ENCODE data around the gene COQ3.

The COQ3 gene

DNA sequence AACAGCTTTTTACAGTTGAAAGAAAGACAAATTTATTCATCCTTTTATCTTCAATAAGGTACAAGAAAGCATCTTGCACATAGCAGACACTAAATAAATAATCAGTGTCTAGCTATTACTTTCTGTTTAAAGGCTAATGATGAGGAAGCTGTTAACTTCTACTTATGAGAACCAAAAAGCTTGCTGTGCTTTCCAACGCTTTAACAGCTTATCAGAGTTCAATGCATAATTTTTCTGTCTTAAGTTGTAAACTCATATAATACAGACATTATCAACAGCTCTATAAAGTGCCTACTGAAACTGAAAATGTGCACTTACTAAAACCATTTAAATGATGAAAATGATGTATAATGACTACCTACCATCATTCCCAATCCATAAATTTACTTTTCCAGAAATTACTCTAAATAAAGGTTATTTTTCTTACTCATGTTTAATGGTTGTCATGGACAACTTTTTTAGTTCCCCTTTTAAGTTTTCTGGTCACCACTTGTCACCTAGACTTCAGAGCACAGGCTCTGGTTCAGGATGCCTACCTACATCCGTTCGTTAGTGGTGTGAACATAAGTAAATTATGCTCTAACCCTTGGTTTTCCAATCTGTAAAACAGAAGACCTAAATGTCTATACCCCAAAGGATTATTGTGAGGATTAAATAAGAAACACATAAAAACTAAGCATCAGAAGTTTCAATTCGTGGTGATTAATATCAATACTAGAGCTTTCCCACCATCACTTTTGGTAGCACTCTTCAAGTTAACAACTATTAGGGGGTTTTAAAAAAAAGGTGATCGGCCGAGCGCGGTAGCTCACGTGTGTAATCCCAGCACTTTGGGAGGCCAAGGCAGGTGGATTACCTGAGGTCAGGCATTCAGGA is 23.1 kb upstream of the COQ3 start:
- H3K4me3 ChIP-seq (ENCODE audit: low read length) = no peak overlapping the region
- H3K27me3 ChIP-seq (ENCODE audit: control insufficient read depth, insufficient read depth, low read length) = no peaks in the 10 kb centered on the region
- peaks cover 34% of the 10 kb centered on the region for H3K36me3 ChIP-seq (ENCODE audit: control insufficient read depth, low read depth, low read length)
- H3K9me3 ChIP-seq (ENCODE audit: control insufficient read depth, low read depth, low read length) = no peaks in the 10 kb centered on the region
- no peak overlapping the region for H3K9ac ChIP-seq (ENCODE audit: low read length)
- no peaks in the 10 kb centered on the region for H3K4me1 ChIP-seq (ENCODE audit: control insufficient read depth, low read depth, low read length)
- H3K27ac ChIP-seq (ENCODE audit: low read length) = no peak overlapping the region

- Histone ChIP-seq H3K27ac (ENCODE audit: low read length) (no peak overlapping the region), H3K4me3 (ENCODE audit: low read length) (no peak overlapping the region), H3K9ac (ENCODE audit: low read length) (no peak overlapping the region), H3K27me3 (ENCODE audit: control insufficient read depth, insufficient read depth, low read length) (no peaks in the 10 kb centered on the region), H3K36me3 (ENCODE audit: control insufficient read depth, low read depth, low read length) (peaks cover 40% of the 10 kb centered on the region), H3K4me1 (ENCODE audit: control insufficient read depth, low read depth, low read length) (no peaks in the 10 kb centered on the region), H3K9me3 (ENCODE audit: control insufficient read depth, low read depth, low read length) (no peaks in the 10 kb centered on the region)
These were observed 22.2 kb upstream of the COQ3 start for GRCh38 chr6:99416226-99416625.

GRCh38 chr6:99415446-99415845 is 21.5 kb upstream of the COQ3 start:
- Histone ChIP-seq H3K4me1 (ENCODE audit: control insufficient read depth, low read depth, low read length) (no peaks in the 10 kb centered on the region), H3K9ac (ENCODE audit: low read length) (no peak overlapping the region), H3K9me3 (ENCODE audit: control insufficient read depth, low read depth, low read length) (no peaks in the 10 kb centered on the region), H3K27ac (ENCODE audit: low read length) (no peak overlapping the region), H3K27me3 (ENCODE audit: control insufficient read depth, insufficient read depth, low read length) (no peaks in the 10 kb centered on the region), H3K36me3 (ENCODE audit: control insufficient read depth, low read depth, low read length) (peaks cover 45% of the 10 kb centered on the region), H3K4me3 (ENCODE audit: low read length) (no peak overlapping the region)

DNA sequence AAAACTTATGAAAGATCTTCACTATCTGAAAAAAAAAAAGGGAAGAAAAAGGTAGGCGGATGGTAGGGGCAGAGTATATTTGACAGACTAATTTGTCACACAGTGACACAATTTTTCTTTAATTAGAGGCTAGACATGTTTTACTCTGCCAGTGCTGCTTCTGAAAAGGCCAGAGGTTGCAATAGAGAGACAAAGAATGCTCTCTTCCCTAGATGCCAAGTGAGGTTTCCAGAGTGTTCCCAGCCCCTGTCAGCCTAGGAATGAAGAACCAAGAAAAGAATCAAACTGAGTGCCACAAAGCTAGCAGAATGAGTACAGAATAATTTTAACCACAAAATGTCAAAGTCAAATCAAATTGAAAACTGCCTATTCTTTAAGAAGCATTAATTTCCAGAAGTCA is 18.1 kb upstream of the COQ3 start:
- Histone ChIP-seq H3K9ac (ENCODE audit: low read length) (no peak overlapping the region), H3K4me1 (ENCODE audit: control insufficient read depth, low read depth, low read length) (no peaks in the 10 kb centered on the region), H3K9me3 (ENCODE audit: control insufficient read depth, low read depth, low read length) (no peaks in the 10 kb centered on the region), H3K27ac (ENCODE audit: low read length) (no peak overlapping the region), H3K36me3 (ENCODE audit: control insufficient read depth, low read depth, low read length) (peaks cover 76% of the 10 kb centered on the region), H3K4me3 (ENCODE audit: low read length) (no peak overlapping the region), H3K27me3 (ENCODE audit: control insufficient read depth, insufficient read depth, low read length) (no peaks in the 10 kb centered on the region)

GRCh38 chr6:99409672-99410071 is 15.7 kb upstream of the COQ3 start:
- Histone ChIP-seq H3K4me1 (ENCODE audit: control insufficient read depth, low read depth, low read length) (no peaks in the 10 kb centered on the region), H3K27me3 (ENCODE audit: control insufficient read depth, insufficient read depth, low read length) (no peaks in the 10 kb centered on the region), H3K4me3 (ENCODE audit: low read length) (no peak overlapping the region), H3K9me3 (ENCODE audit: control insufficient read depth, low read depth, low read length) (no peaks in the 10 kb centered on the region), H3K9ac (ENCODE audit: low read length) (no peak overlapping the region), H3K27ac (ENCODE audit: low read length) (no peak overlapping the region), H3K36me3 (ENCODE audit: control insufficient read depth, low read depth, low read length) (peaks cover 89% of the 10 kb centered on the region)

DNA sequence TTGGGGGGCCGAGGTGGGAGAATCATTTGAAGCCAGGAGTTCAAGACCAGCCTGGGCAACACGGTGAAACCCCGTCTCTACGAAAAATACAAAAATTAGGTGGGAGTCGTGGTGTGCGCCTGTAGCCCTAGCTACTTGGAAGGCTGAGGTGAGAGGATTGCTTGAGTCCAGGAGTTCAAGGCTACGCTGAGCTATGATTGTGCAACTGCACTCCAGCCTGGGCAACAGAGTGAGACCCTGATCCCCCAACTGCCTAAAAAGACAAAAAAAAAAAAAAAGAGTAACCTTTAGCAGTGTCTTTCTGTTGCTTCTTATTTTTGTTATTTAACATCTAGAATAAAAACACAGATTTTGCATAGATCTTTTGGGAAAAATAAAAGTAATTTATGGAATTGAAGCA is 13.1 kb upstream of the COQ3 start:
- H3K4me1 ChIP-seq (ENCODE audit: control insufficient read depth, low read depth, low read length) = no peaks in the 10 kb centered on the region
- no peak overlapping the region for H3K9ac ChIP-seq (ENCODE audit: low read length)
- H3K9me3 ChIP-seq (ENCODE audit: control insufficient read depth, low read depth, low read length) = no peaks in the 10 kb centered on the region
- no peaks in the 10 kb centered on the region for H3K27me3 ChIP-seq (ENCODE audit: control insufficient read depth, insufficient read depth, low read length)
- H3K36me3 ChIP-seq (ENCODE audit: control insufficient read depth, low read depth, low read length) = peaks cover 97% of the 10 kb centered on the region
- H3K27ac ChIP-seq (ENCODE audit: low read length) = no peak overlapping the region
- no peak overlapping the region for H3K4me3 ChIP-seq (ENCODE audit: low read length)

GRCh38 chr6:99402448-99402847 is 8.5 kb upstream of the COQ3 start:
- Histone ChIP-seq H3K36me3 (ENCODE audit: control insufficient read depth, low read depth, low read length) (peaks cover 91% of the 10 kb centered on the region), H3K27me3 (ENCODE audit: control insufficient read depth, insufficient read depth, low read length) (no peaks in the 10 kb centered on the region), H3K27ac (ENCODE audit: low read length) (no peak overlapping the region), H3K9ac (ENCODE audit: low read length) (no peak overlapping the region), H3K9me3 (ENCODE audit: control insufficient read depth, low read depth, low read length) (no peaks in the 10 kb centered on the region), H3K4me1 (ENCODE audit: control insufficient read depth, low read depth, low read length) (no peaks in the 10 kb centered on the region), H3K4me3 (ENCODE audit: low read length) (no peak overlapping the region)

DNA sequence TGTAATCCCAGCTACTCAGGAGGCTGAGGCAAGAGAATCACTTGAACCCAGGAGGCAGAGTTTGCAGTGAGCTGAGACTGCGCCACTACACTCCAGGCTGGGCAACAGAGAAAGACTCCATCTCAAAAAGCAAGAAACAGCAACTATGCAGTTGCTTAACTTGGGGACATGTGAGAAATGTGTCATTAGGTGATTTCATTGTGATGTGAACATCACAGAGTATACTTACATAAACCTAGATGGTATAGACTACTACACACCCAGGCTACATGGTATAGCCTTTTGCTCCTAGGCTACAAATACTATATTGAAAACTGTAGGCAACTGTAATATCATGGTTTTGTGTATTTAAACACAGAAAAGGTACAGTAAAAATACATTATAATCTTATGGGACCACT is 3.3 kb upstream of the COQ3 start:
- Histone ChIP-seq H3K36me3 (ENCODE audit: control insufficient read depth, low read depth, low read length) (peaks cover 39% of the 10 kb centered on the region), H3K27me3 (ENCODE audit: control insufficient read depth, insufficient read depth, low read length) (no peaks in the 10 kb centered on the region), H3K9ac (ENCODE audit: low read length) (no peak overlapping the region), H3K9me3 (ENCODE audit: control insufficient read depth, low read depth, low read length) (no peaks in the 10 kb centered on the region), H3K4me3 (ENCODE audit: low read length) (no peak overlapping the region), H3K4me1 (ENCODE audit: control insufficient read depth, low read depth, low read length) (no peaks in the 10 kb centered on the region), H3K27ac (ENCODE audit: low read length) (no peak overlapping the region)

- H3K9ac ChIP-seq (ENCODE audit: low read length) = peak overlapping the region; percentile 96
- no peaks in the 10 kb centered on the region for H3K27me3 ChIP-seq (ENCODE audit: control insufficient read depth, insufficient read depth, low read length)
- no peaks in the 10 kb centered on the region for H3K4me1 ChIP-seq (ENCODE audit: control insufficient read depth, low read depth, low read length)
- peak overlapping the region; percentile 81 for H3K27ac ChIP-seq (ENCODE audit: low read length)
- H3K4me3 ChIP-seq (ENCODE audit: low read length) = peak overlapping the region; percentile 98
- H3K36me3 ChIP-seq (ENCODE audit: control insufficient read depth, low read depth, low read length) = peaks cover 2% of the 10 kb centered on the region
- no peaks in the 10 kb centered on the region for H3K9me3 ChIP-seq (ENCODE audit: control insufficient read depth, low read depth, low read length)
These were observed 663 bp downstream of the COQ3 start for GRCh38 chr6:99393366-99393697.

GRCh38 chr6:99390896-99391295 is 3.1 kb downstream of the COQ3 start:
- Histone ChIP-seq H3K9ac (ENCODE audit: low read length) (no peak overlapping the region), H3K4me1 (ENCODE audit: control insufficient read depth, low read depth, low read length) (no peaks in the 10 kb centered on the region), H3K36me3 (ENCODE audit: control insufficient read depth, low read depth, low read length) (no peaks in the 10 kb centered on the region), H3K9me3 (ENCODE audit: control insufficient read depth, low read depth, low read length) (no peaks in the 10 kb centered on the region), H3K4me3 (ENCODE audit: low read length) (no peak overlapping the region), H3K27me3 (ENCODE audit: control insufficient read depth, insufficient read depth, low read length) (no peaks in the 10 kb centered on the region), H3K27ac (ENCODE audit: low read length) (no peak overlapping the region)

DNA sequence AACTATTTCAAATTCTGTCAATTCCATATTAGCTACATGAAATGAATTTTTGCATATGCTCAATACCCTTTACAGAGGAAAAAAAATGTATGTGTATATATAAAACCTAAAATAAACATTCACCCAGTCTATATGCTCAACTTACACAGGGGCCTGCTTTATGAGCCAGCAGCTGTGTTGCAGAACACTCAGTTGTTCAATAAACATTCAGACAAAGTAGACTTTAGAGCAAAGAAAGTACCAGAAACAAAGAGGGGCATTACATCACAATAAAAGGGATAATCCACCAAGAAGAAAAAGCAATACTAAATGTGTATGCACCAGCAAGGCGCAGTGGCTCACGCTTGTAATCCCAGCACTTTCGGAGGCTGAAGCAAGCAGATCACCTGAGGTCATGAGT is 9.5 kb downstream of the COQ3 start:
- Histone ChIP-seq H3K36me3 (ENCODE audit: control insufficient read depth, low read depth, low read length) (no peaks in the 10 kb centered on the region), H3K27me3 (ENCODE audit: control insufficient read depth, insufficient read depth, low read length) (no peaks in the 10 kb centered on the region), H3K9ac (ENCODE audit: low read length) (no peak overlapping the region), H3K4me1 (ENCODE audit: control insufficient read depth, low read depth, low read length) (no peaks in the 10 kb centered on the region), H3K4me3 (ENCODE audit: low read length) (no peak overlapping the region), H3K9me3 (ENCODE audit: control insufficient read depth, low read depth, low read length) (no peaks in the 10 kb centered on the region), H3K27ac (ENCODE audit: low read length) (no peak overlapping the region)

DNA sequence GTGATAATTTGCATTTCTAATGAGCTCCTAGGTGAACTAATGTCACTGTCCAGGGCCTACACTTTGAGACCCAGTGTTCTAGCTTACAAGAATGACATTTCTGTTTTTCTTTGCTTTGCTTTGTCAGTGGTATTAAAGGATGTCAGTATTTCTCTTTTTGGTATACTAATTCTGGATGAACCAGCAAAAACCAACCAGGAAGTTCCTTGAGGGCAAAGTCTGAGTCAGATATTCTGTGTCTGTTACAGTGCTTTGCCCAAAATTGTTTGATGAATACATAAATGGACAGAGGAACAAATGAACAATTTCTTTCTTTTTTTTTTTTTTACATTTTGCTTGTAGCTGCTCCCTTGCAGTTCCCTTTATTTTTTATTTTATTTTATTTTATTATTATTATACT is 15.4 kb downstream of the COQ3 start:
- no peak overlapping the region for H3K4me3 ChIP-seq (ENCODE audit: low read length)
- H3K9ac ChIP-seq (ENCODE audit: low read length) = no peak overlapping the region
- H3K27ac ChIP-seq (ENCODE audit: low read length) = no peak overlapping the region
- H3K36me3 ChIP-seq (ENCODE audit: control insufficient read depth, low read depth, low read length) = no peaks in the 10 kb centered on the region
- H3K9me3 ChIP-seq (ENCODE audit: control insufficient read depth, low read depth, low read length) = no peaks in the 10 kb centered on the region
- H3K27me3 ChIP-seq (ENCODE audit: control insufficient read depth, insufficient read depth, low read length) = no peaks in the 10 kb centered on the region
- no peaks in the 10 kb centered on the region for H3K4me1 ChIP-seq (ENCODE audit: control insufficient read depth, low read depth, low read length)
